ENCODE measurements around the gene APCDD1L.
A peak's percentile ranks its signal among the peaks of the same experiment; 100 is the strongest.

APCDD1L gene

DNA sequence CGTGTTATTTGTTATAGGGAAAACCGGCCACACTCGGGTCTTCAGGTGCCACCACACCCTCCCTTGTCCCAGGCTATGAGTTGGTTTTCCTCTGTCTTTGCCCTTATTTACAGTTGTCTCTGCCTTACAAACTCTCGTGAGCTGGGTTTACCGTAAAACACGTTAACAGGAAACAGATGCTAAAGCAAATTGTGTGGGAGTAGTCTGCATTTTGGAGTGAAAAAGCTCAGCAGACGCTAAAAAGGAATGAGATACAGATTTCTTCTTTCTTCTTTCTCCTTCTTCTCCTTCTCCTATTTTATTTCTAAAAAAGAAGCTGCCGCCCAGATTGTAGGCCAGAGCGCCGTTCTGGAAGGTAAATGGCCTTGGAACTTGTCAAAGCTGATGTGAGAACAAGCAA is 51.9 kb downstream of the APCDD1L start:
- no peak for DNase-seq

- DNase-seq = no peak
Observed at GRCh38 chr20:58461899-58462298, 53.3 kb downstream of the APCDD1L start.

DNA sequence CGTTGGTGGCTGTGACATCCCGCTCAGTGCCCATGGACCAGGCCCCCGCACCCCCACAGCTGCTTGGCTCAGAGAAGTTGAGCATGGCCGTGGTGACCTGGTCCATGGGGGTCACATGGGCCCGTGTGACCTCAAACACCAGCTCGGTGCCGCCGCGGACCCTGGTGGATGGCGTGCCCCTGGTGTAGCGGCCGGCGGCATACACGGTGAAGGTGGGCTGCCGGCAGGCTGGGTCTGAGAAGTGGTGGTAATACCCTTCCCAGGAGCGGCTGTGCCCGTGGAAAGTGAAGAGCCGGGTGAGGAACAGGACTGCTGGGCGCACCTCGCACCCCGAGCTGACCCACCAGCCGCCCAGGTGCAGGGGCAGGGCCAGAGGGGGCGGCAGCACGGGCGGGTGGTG is 54.1 kb downstream of the APCDD1L start:
- no peak for DNase-seq

DNA sequence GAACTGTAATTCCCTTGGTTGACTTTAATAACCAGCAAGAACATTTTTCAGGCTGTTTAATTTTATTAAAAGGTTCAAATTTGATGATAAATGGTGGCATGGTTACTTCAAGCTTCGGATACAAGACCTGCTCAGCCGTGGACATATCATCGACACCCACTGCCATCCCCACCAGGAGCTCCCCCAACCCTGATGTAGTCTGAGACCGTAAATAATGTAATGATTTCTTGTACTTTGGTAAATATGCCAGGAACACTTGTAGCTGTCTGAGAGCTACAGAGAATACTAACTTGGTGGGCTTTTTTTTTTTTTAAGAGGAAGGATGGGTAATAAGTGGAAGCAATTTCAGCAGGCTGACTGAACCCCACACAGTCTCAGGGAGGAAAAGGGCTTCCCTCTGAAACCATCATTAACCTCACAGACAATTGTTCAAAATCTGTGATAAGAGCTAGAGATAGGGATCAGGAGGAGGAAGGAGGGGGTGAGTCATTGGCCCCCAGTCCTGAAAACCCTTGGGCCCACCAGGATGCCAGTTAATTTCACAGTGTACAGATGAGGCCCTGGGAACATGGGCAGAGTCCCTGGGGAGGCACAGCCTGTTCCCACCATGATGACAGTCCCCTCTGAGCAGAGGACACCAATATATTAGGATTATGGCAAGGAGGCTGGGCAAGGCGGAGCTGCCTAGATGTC is 56.0 kb downstream of the APCDD1L start:
- DNase-seq = no peak

GRCh38 chr20:58458342-58459057 is 56.7 kb downstream of the APCDD1L start:
- no peak for DNase-seq

- no peak for DNase-seq
Observed at GRCh38 chr20:58457083-58457695, 58.0 kb downstream of the APCDD1L start.

DNA sequence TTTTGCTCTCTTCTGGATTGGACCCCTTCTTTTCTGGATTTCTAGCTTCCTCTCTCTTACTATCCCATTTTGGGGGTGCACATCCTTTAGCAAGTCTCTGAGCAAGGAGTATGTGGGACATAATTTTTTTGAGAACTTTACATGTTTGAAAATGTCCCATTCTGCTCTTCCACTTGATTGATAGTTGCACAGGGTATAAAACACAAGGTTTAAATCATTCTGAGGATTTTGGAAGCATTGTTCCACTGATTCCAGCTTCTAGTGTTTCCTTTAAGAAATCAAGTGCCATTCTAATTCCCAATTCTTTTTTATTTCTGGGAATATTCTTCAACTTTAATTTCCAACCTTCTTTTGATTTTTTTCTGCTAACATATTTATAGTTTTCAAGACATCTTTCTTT is 60.7 kb downstream of the APCDD1L start:
- DNase-seq = no peak

- no peak for DNase-seq
Observed at GRCh38 chr20:58453391-58453790, 61.8 kb downstream of the APCDD1L start.

- DNase-seq = no peak
Observed at GRCh38 chr20:58452667-58453255, 62.4 kb downstream of the APCDD1L start.

DNA sequence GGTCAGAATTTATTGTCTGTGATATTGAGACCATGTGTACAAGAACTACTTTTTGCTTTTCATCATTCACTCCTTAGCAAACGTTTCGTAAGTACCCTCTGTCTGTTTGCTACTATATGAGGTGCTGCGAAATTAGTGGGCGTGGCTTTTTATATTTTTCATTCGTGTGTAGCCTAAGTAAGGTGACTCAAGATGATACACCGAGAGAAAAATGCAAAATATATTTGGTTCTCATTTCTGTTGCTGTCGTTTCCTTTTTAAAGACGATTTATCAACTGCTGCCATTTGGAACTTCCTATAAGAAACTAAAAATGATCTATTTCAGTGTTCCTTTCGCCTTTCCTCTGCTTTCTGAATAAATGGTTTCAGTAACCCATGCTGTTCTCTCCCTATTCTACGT is 64.9 kb downstream of the APCDD1L start:
- DNase-seq = no peak

DNA sequence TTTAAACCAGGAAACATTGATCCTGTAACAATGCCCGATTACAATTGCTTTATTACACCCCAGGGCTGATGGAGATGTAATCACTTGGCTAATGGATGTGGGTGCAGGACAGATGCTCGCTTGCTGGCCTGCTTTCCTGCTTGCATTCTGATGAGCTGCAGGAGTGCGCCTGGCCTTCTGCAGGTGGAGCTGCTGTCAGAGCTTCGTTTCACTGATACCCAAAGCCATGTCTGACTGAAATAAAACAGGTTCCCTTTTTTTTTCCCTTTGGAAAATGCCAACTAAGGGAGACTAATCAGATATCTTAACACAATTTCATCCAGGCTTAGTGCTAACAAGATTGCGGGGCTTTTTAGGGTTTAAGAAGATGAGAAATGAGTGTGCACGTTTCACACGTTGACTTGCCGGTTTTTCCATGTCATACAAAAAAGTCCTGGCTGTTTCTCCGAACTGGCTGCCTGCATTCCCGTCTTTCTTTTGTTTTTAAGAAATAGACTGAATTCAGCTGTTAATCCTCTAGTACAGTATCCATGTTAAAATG is 65.4 kb downstream of the APCDD1L start:
- no peak for DNase-seq

- no peak for DNase-seq
Observed at GRCh38 chr20:58448958-58449357, 66.2 kb downstream of the APCDD1L start.

DNA sequence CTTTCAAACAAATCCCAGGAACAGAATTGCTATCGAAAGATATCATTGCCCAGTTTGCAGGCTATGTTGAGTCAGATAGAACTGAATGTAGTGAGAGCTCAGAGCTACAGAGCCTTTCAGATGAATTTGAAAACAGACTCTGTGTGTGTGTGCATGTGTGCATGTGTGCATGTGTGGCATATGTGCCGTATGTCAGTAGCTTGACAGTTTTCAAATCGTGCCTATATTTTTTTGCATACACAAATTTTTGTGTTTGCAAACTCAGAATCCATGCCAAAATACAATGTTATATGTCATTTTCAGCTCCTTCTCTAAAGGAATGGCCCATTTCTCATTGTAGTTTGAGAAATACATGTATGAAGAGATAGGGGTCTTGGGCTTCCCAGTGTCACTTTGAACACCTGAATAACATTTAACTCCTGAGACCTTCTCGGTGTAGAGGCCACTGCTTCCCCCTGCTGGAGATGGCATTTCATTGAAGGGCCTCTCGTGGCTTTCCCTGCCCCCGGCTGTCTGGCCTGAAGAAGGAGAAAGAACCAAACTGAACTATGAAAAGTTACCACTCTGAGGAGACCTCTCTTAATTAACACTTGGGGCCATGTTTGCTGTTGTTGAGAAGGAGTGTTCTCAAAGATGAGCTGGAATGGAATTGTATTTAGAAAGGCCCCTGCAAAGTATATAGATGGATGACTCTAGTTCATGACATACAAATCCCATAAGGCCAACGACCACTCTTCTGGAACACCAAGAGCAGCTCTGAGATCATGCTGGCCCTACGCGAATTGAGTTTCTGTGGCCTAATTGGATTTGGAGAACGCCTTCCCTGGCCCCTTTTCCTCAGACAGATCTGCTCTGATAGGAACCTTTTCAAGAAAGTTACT is 67.4 kb downstream of the APCDD1L start:
- peak; percentile 55 for DNase-seq

DNA sequence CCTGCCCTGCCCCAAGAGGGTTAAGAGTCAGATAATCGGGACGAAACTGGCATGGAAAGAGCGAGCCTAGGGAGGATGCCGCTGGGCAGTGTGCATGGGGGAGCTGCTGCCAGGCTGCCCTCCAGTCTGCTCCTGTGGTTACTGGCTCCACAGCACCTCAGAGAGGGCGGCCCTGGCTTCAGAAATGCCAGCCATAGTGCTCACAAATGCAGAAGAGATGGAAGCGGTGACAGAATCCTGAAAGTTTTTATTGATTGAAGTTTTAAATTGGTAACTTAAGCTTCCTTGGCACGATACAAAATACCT is 68.3 kb downstream of the APCDD1L start:
- DNase-seq = no peak

DNA sequence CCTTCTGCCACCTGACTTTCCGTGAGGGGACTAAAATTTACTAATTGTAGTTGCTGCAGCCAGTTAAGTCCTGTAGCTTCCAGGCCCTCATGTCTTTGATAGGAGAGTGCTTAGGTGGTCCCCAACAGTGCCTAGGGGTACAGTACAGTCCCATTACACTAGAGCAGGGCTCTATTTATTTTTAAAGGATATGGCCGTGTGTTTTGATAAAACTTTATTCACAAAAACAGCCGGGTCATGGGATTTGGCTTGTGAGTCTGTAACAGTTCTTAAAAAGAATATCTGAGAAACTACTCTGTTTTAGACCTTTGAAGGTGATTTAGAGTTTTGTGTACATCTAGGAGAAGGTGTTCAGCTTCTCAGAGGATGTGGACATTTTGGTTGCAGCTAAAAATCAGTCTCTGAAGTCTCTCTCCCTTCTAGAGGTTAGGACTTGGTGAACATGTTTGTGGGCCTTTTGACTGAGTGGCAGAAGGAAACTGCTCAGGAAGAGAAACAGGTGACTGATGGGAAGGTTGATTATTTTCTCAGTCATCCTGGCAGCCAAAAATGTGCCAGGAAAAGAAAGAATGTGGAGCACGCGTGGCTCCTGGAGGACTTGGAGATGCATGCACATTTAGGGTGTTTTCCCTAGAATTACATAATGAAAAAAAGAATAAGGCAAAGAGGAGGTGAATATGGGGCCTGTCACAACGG is 68.8 kb downstream of the APCDD1L start:
- no peak for DNase-seq

GRCh38 chr20:58444746-58445255 is 70.4 kb downstream of the APCDD1L start:
- DNase-seq = no peak

- DNase-seq = no peak
Observed at GRCh38 chr20:58441723-58442122, 73.5 kb downstream of the APCDD1L start.

- no peak for DNase-seq
Observed at GRCh38 chr20:58440021-58440767, 75.0 kb downstream of the APCDD1L start.

DNA sequence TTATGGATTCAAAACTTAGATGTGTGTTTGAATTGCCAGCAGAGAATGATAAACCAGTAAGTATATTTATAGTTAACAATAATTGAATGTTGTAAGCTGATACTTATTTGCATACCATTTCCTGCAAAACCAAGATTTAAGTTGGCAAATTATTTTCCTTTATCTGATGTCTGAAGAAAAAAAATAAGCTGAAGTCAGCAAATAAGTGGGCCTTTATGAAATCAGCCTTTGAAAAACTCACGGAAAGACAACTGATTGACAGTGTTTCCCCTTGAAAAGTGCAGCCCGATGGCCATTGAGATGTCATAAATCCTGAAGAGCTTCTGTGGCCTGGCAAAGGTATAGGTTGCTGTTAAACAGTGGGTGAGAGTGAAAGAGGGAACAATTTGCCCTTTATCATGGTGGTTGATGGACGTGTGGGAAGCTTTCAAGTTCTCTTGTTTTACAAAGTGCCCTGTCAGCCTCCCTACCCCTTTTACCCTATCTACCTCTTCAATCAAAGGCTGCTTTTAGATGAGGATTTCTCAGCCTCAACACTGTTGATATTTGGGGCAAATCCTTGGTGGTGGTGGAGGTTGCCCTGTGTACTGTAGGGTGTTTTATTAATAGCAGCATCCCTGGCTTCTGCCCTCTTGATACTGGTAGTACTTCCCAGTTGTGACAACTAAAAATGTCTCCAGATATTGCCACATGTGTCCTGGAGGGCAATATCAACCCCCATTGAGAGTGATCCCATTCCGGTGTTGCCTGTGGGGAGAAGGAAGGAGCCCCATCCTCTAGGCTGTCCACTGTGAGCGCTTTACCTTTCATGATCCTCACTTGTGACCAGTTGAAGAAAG is 76.0 kb downstream of the APCDD1L start:
- DNase-seq = no peak
